Inferior parietal cortex (tissue), 1 donor: ENCODE measurements around the gene TBL1XR1.
A peak's percentile ranks its signal among the peaks of the same experiment; 100 is the strongest.
"Not testable (repeated sequence)": the region's sequence is repeated elsewhere in the genome, so short reads cannot be mapped to it uniquely, and the experiment has no call there.

Experiments used
- DNase-seq: peaks from one replicate; pipeline ENCODE4 v3.0.0-alpha.2; 2016; ENCODE audit errors: extremely low spot score

TBL1XR1 gene

GRCh38 chr3:177208781-177209180, 11.5 kb upstream of the TBL1XR1 start:
- no peak for DNase-seq

GRCh38 chr3:177208223-177208622, 10.9 kb upstream of the TBL1XR1 start:
- no peak for DNase-seq

GRCh38 chr3:177206936-177207335, 9.7 kb upstream of the TBL1XR1 start:
- no peak for DNase-seq

GRCh38 chr3:177203689-177204395, 6.6 kb upstream of the TBL1XR1 start:
- no peak for DNase-seq

GRCh38 chr3:177203016-177203415, 5.7 kb upstream of the TBL1XR1 start:
- DNase-seq, result not testable (repeated sequence)

GRCh38 chr3:177201700-177202397, 4.6 kb upstream of the TBL1XR1 start:
- DNase-seq, result no peak

- DNase-seq, result no peak
Observed at GRCh38 chr3:177199206-177199760, 2.0 kb upstream of the TBL1XR1 start.

- DNase-seq, result peak; percentile 52
Observed at GRCh38 chr3:177197727-177198460, 612 bp upstream of the TBL1XR1 start.

GRCh38 chr3:177196456-177197040, 734 bp downstream of the TBL1XR1 start:
- DNase-seq, result no peak

- DNase-seq, result peak; percentile 54
Observed at GRCh38 chr3:177196008-177196455, 1.2 kb downstream of the TBL1XR1 start.

- DNase-seq, result no peak
Observed at GRCh38 chr3:177195242-177195991, 1.9 kb downstream of the TBL1XR1 start.

GRCh38 chr3:177194299-177194698, 3.0 kb downstream of the TBL1XR1 start:
- no peak for DNase-seq

- no peak for DNase-seq
Observed at GRCh38 chr3:177193688-177194268, 3.5 kb downstream of the TBL1XR1 start.

GRCh38 chr3:177193275-177193674, 4.0 kb downstream of the TBL1XR1 start:
- DNase-seq, result not testable (repeated sequence)

GRCh38 chr3:177190756-177191681, 6.3 kb downstream of the TBL1XR1 start:
- no peak for DNase-seq

GRCh38 chr3:177190184-177190583, 7.1 kb downstream of the TBL1XR1 start:
- DNase-seq, result not testable (repeated sequence)

- not testable (repeated sequence) for DNase-seq
Observed at GRCh38 chr3:177188325-177188724, 9.0 kb downstream of the TBL1XR1 start.

GRCh38 chr3:177186306-177186705, 11.0 kb downstream of the TBL1XR1 start:
- DNase-seq, result no peak

GRCh38 chr3:177185035-177185574, 12.2 kb downstream of the TBL1XR1 start:
- no peak for DNase-seq
